Heart right ventricle (tissue), 16 donors: ENCODE results near the gene EIF3F. TPM values are rescaled to one million over a fixed set of nuclear protein-coding genes. Genes with fewer than 3 reads are reported as not detected.

Experiments used
- ATAC-seq, 8 donors: fragments of 200-7000 bp; cut with Tn5 transposase; one replicate each; pipeline ENCODE4 v1.9.1; 2020; ENCODE audit warnings: mild to moderate bottlenecking in 8 of 8, moderate library complexity in 8 of 8, moderate number of reproducible peaks in 1 of 8
- DNase-seq, 2 donors: peaks; one replicate each; pipeline ENCODE4 v3.0.0-alpha.2; 2020
- H3K27ac ChIP-seq, 10 donors: fragments of 200-600 bp; sonication (generic) in 2 of 10; one replicate each; pipeline versions ENCODE4 v1.5.0 to v1.8.0; 2020 to 2022; ENCODE audit warnings: mild to moderate bottlenecking in 3 of 10
- H3K27me3 ChIP-seq, 7 donors: fragments of 200-600 bp; one replicate each; pipeline ENCODE4 v1.8.0; 2021 to 2022; ENCODE audit warnings: mild to moderate bottlenecking in 2 of 7
- H3K36me3 ChIP-seq, 9 donors: fragments of 200-600 bp; sonication (generic) in 1 of 9; one replicate each; pipeline versions ENCODE4 v1.5.0 to v1.8.0; 2020 to 2022; ENCODE audit warnings: mild to moderate bottlenecking in 2 of 9
- H3K4me1 ChIP-seq, 9 donors: fragments of 200-600 bp; sonication (generic) in 1 of 9; one replicate each; pipeline versions ENCODE4 v1.5.0 to v1.8.0; 2020 to 2022; ENCODE audit warnings: mild to moderate bottlenecking in 4 of 9
- H3K4me3 ChIP-seq, 10 donors: fragments of 200-600 bp; sonication (generic) in 2 of 10; one replicate each; pipeline versions ENCODE4 v1.5.0 to v1.8.0; 2020 to 2022; ENCODE audit warnings: mild to moderate bottlenecking in 7 of 10, moderate library complexity in 2 of 10
- H3K9me3 ChIP-seq, 11 donors: fragments of 200-600 bp in 10 of 11; sonication (generic) in 2 of 11; one replicate each; pipeline versions ENCODE4 v1.5.0 to v1.8.0; 2013 to 2022; ENCODE audit warnings: mild to moderate bottlenecking in 2 of 11, control low read depth in 1 of 11, moderate library complexity in 1 of 11
- CTCF ChIP-seq, 9 donors: fragments of 200-600 bp; sonication (generic) in 2 of 9; IDR thresholded peaks; one replicate each; pipeline versions ENCODE4 v1.5.0 to v1.8.0; 2021 to 2022; ENCODE audit warnings: antibody characterized with exemption in 9 of 9, mild to moderate bottlenecking in 5 of 9, moderate library complexity in 1 of 9
- WGBS, 2 donors: extraction: QIAGEN DNeasy Blood & Tissue Kit; methylation state at CpG; one replicate each; pipeline ENCODE4 v1.1.7; 2013; ENCODE audit warnings: inconsistent platforms in 1 of 2; 5-methylcytosine and 5-hydroxymethylcytosine counted together
- intact Hi-C, 10 donors: fragments of 100-400 bp; cut with DNase I; formaldehyde crosslinking; loops; one replicate each; pipeline versions ENCODE4 v1.11.1 to v1.14.2; 2022
- polyA plus RNA-seq, 2 donors: library from polyadenylated mRNA; stranded (reverse); fragments of 200-250 nt; gene quantifications; one replicate each; pipeline ENCODE4 v1.2.3, GENCODE V29; 2013
- total RNA-seq, 10 donors: library from RNA; stranded (reverse); fragmentation: NEBNext Ultra II Directional in 3 of 10; extraction: Animal tissue kit (Norgen Biotek cat#: 25700) in 3 of 10; gene quantifications; one replicate each; pipeline versions ENCODE4 v1.2.1 to v1.2.4, GENCODE V29; 2021 to 2023
- donor health status: Arrhythmogenic right ventricular cardiomyopathy.
- donor health status: ischemic (EF 13 %, LVEDD 7.1; RV severe dilation, severe dysfunction).
- donor health status: healthy with polysubstance abuse.
- donor health status: DM: no; HTN: yes; CAD: no.
- donor health status: DM: no; HTN: no; CAD: no.
- donor health status: ischemic (EF 25% LVEDD 6.9; RV normal size, moderate dysfunction).
- donor health status: ischemic (EF 25% LVEDD 5.7; RV mildly dilated, moderate dysfunction).
- donor health status: healthy.
- donor health status: DM: yes; HTN: yes; CAD: no.
- donor health status: Ischemic cardiomyopathy.
- donor health status: ischemic (EF 35%, LVEDD 5.7; RV mildly dilated, moderate dysfunction).
- donor health status: nonischemic (EF 11% LVEDD 7.7; RV severe dilation, severe dysfunction).
- donor health status: DM: yes; HTN: yes; CAD: no.
- donor health status: PGD.
- donor health status: ischemic (EF 29% LVEDD 5.4; RV normal size, mild dysfunction).
- donor health status: nonischemic (EF 23%, LVEDD 6.1; RV moderate dilation, normal function).

The EIF3F gene
- total and polyA plus RNA-seq, 12 donors = 63.2 to 386 (median 157) TPM

GRCh38 chr11:8013833-8014232 is 26.7 kb downstream of the EIF3F start:
- ATAC-seq (no peak), DNase-seq (no peak)
- Histone ChIP-seq H3K4me1 (peaks cover 0 to 9% (median 7%) of the 10 kb centered on the region in 9 donors), H3K27me3 (peaks cover 0 to 39% (median 4%) of the 10 kb centered on the region in 7 donors), H3K9me3 (no peaks in the 10 kb centered on the region), H3K27ac (no peak overlapping the region), H3K4me3 (no peak overlapping the region), H3K36me3 (no peaks in the 10 kb centered on the region)
- TF ChIP-seq CTCF (IDR thresholded peaks at IDR 0.05) = no peak
- intact Hi-C loops = no loop called here
- 71 to 77% methylated on average over 5 of the region's 5 CpGs for WGBS, 2 donors

GRCh38 chr11:8015753-8016239 is 28.7 kb downstream of the EIF3F start:
- H3K27me3 ChIP-seq = peaks cover 0 to 59% (median 8%) of the 10 kb centered on the region in 7 donors
- ATAC-seq (no peak), DNase-seq (no peak)
- WGBS, 2 donors = 53 to 55% methylated on average over 4 of the region's 4 CpGs
- intact Hi-C loops = no loop called here
- H3K4me1 ChIP-seq = peaks cover 0 to 20% (median 13%) of the 10 kb centered on the region in 9 donors
- no peaks in the 10 kb centered on the region for H3K9me3 ChIP-seq
- H3K36me3 ChIP-seq = no peaks in the 10 kb centered on the region
- H3K27ac ChIP-seq = no peak overlapping the region
- no peak for TF ChIP-seq CTCF (IDR thresholded peaks at IDR 0.05)
- no peak overlapping the region for H3K4me3 ChIP-seq

- no peak for DNase-seq
- 35 to 39% methylated on average over 4 of the region's 4 CpGs for WGBS, 2 donors
- Histone ChIP-seq H3K4me3 (no peak overlapping the region), H3K27ac (no peak overlapping the region), H3K9me3 (no peaks in the 10 kb centered on the region), H3K27me3 (peaks cover 0 to 65% (median 8%) of the 10 kb centered on the region in 7 donors), H3K36me3 (no peaks in the 10 kb centered on the region), H3K4me1 (peaks cover 0 to 20% (median 13%) of the 10 kb centered on the region in 9 donors)
- ATAC-seq = no peak
- TF ChIP-seq CTCF (IDR thresholded peaks at IDR 0.05) = no peak
- intact Hi-C loops = no loop called here
These were observed 29.3 kb downstream of the EIF3F start for GRCh38 chr11:8016440-8016839.

GRCh38 chr11:8017071-8017470 is 29.9 kb downstream of the EIF3F start:
- Histone ChIP-seq H3K36me3 (no peaks in the 10 kb centered on the region), H3K9me3 (no peaks in the 10 kb centered on the region), H3K27me3 (peaks cover 0 to 72% (median 8%) of the 10 kb centered on the region in 7 donors), H3K4me3 (no peak overlapping the region), H3K4me1 (peaks cover 0 to 20% (median 13%) of the 10 kb centered on the region in 9 donors), H3K27ac (no peak overlapping the region)
- 95 to 98% methylated on average over 2 of the region's 2 CpGs for WGBS, 2 donors
- no peak for ATAC-seq
- intact Hi-C loops = no loop called here
- no peak for TF ChIP-seq CTCF (IDR thresholded peaks at IDR 0.05)
- DNase-seq = no peak
